ENCODE data around the gene DMD. TPM values are rescaled to one million over a fixed set of nuclear protein-coding genes. Genes with fewer than 3 reads are reported as not detected.
A peak's percentile ranks its signal among the peaks of the same experiment; 100 is the strongest.

The DMD gene
- total and polyA plus RNA-seq, 2 donors (not counting 1 experiment from before 2014, with no cell fraction given): 2.0 to 51.8 TPM

- no peak for ATAC-seq (ENCODE audit: low read depth)
- intact Hi-C loops (cut with micrococcal nuclease): no loop called here
- no CpG with 5 or more reads among the region's 3 CpGs for WGBS (ENCODE audit: insufficient coverage)
- DNase-seq: no peak
- no peak overlapping the region for H2AFZ ChIP-seq (ENCODE audit: insufficient read depth, low read depth, low read length, poor library complexity, severe bottlenecking)
- H3K4me1 Mint-ChIP-seq: peaks cover 19% of the 10 kb centered on the region
- H3K4me3 Mint-ChIP-seq: no peak overlapping the region
- ChIA-PET CTCF (no interaction called here), POLR2A (no interaction called here)
- no peaks in the 10 kb centered on the region for H3K27me3 ChIP-seq (replicated peaks in 1 of 4; ENCODE audit: control extremely low read depth in 1 of 4, control insufficient read depth in 3 of 4, insufficient read depth in 4 of 4, low read length in 3 of 4)
- H3K79me2 ChIP-seq (ENCODE audit: control insufficient read depth, insufficient read depth, low read length): no peaks in the 10 kb centered on the region
- no peaks in the 10 kb centered on the region for H3K9me3 ChIP-seq (ENCODE audit: control extremely low read depth in 1 of 3, control insufficient read depth in 2 of 3, insufficient read depth in 1 of 3, low read length in 2 of 3)
- TF ChIP-seq CTCF (IDR thresholded peaks at IDR 0.05) (no peak), EZH2 (IDR thresholded peaks at IDR 0.05; ENCODE audit: borderline replicate concordance, insufficient read depth, low read depth, low read length, poor library complexity, severe bottlenecking) (no peak)
- no peak overlapping the region for H3K9ac ChIP-seq (ENCODE audit: low read length)
- no peak overlapping the region for H3K27ac ChIP-seq (ENCODE audit: low read length in 2 of 2)
- no peaks in the 10 kb centered on the region for H3K4me1 ChIP-seq (ENCODE audit: control insufficient read depth in 2 of 2, insufficient read depth in 2 of 2, low read length in 2 of 2)
- H3K4me2 ChIP-seq (replicated peaks; ENCODE audit: low read depth, low read length, poor library complexity, severe bottlenecking): no peak overlapping the region
- no peaks in the 10 kb centered on the region for H4K20me1 ChIP-seq (ENCODE audit: control insufficient read depth, insufficient read depth, low read length, poor library complexity, severe bottlenecking)
- H3K36me3 ChIP-seq (replicated peaks in 1 of 2; ENCODE audit: control extremely low read depth in 1 of 2, control insufficient read depth in 1 of 2, extremely low read depth in 1 of 2, insufficient read depth in 2 of 2, low read length in 1 of 2): no peaks in the 10 kb centered on the region
- no peaks in the 10 kb centered on the region for H3K9me3 Mint-ChIP-seq (ENCODE audit: insufficient read depth)
- H3K27ac Mint-ChIP-seq: no peak overlapping the region
- no peak overlapping the region for H3K4me3 ChIP-seq (ENCODE audit: control extremely low read depth in 1 of 5, extremely low read depth in 1 of 5, insufficient read depth in 1 of 5, low read depth in 2 of 5, low read length in 4 of 5)
- H3K27me3 Mint-ChIP-seq: no peaks in the 10 kb centered on the region
These were observed 1967.5 kb downstream of the DMD start for GRCh38 chrX:31243804-31244203.

- Histone ChIP-seq H2AFZ (ENCODE audit: insufficient read depth, low read depth, low read length, poor library complexity, severe bottlenecking) (no peak overlapping the region), H3K79me2 (ENCODE audit: control insufficient read depth, insufficient read depth, low read length) (no peaks in the 10 kb centered on the region), H3K9ac (ENCODE audit: low read length) (no peak overlapping the region), H3K36me3 (replicated peaks in 1 of 2; ENCODE audit: control extremely low read depth in 1 of 2, control insufficient read depth in 1 of 2, extremely low read depth in 1 of 2, insufficient read depth in 2 of 2, low read length in 1 of 2) (no peaks in the 10 kb centered on the region), H4K20me1 (ENCODE audit: control insufficient read depth, insufficient read depth, low read length, poor library complexity, severe bottlenecking) (no peaks in the 10 kb centered on the region), H3K4me3 (ENCODE audit: control extremely low read depth in 1 of 5, extremely low read depth in 1 of 5, insufficient read depth in 1 of 5, low read depth in 2 of 5, low read length in 4 of 5) (no peak overlapping the region), H3K4me1 (ENCODE audit: control insufficient read depth in 2 of 2, insufficient read depth in 2 of 2, low read length in 2 of 2) (peaks cover 12 to 14% of the 10 kb centered on the region in 2 donors), H3K4me2 (replicated peaks; ENCODE audit: low read depth, low read length, poor library complexity, severe bottlenecking) (peak overlapping the region; percentile 37), H3K27ac (ENCODE audit: low read length in 2 of 2) (no peak overlapping the region), H3K27me3 (replicated peaks in 1 of 4; ENCODE audit: control extremely low read depth in 1 of 4, control insufficient read depth in 3 of 4, insufficient read depth in 4 of 4, low read length in 3 of 4) (no peaks in the 10 kb centered on the region), H3K9me3 (ENCODE audit: control extremely low read depth in 1 of 3, control insufficient read depth in 2 of 3, insufficient read depth in 1 of 3, low read length in 2 of 3) (no peaks in the 10 kb centered on the region)
- ChIA-PET POLR2A (no interaction called here), CTCF (interaction anchor here (2.1 kb wide), 1 partner anchor 26 kb away, joined by 6 read pairs; no protein-coding TSS in a partner anchor)
- TF ChIP-seq CTCF (IDR thresholded peaks at IDR 0.05): no peak
- TF ChIP-seq EZH2 (IDR thresholded peaks at IDR 0.05; ENCODE audit: borderline replicate concordance, insufficient read depth, low read depth, low read length, poor library complexity, severe bottlenecking): no peak
- Mint-ChIP-seq H3K9me3 (ENCODE audit: insufficient read depth) (no peaks in the 10 kb centered on the region), H3K4me3 (peak overlapping the region; percentile 56), H3K27ac (peak overlapping the region; percentile 32), H3K27me3 (no peaks in the 10 kb centered on the region), H3K4me1 (peaks cover 37% of the 10 kb centered on the region)
- intact Hi-C loops (cut with micrococcal nuclease): no loop called here
- no peak for ATAC-seq (ENCODE audit: low read depth)
- no peak for DNase-seq
- WGBS (ENCODE audit: insufficient coverage): no CpG with 5 or more reads among the region's 3 CpGs
These were observed 1970.4 kb downstream of the DMD start for GRCh38 chrX:31240982-31241381.
